HG02571 (cell line): ENCODE results near the gene DOCK8.
"Not testable (repeated sequence)": the region's sequence is repeated elsewhere in the genome, so short reads cannot be mapped to it uniquely, and the experiment has no call there.

Experiments used
- ATAC-seq: cut with Tn5 transposase; IDR thresholded peaks from one replicate; pipeline ENCODE4 v1.9.1; 2021; ENCODE audit warnings: mild to moderate bottlenecking, moderate library complexity; ENCODE audit not compliant: unreplicated experiment

Gene DOCK8

GRCh38 chr9:224582-225520 is 10.2 kb downstream of the DOCK8 start:
- no peak for ATAC-seq

- ATAC-seq: no peak
These were observed 13.2 kb downstream of the DOCK8 start for GRCh38 chr9:227860-228259.

GRCh38 chr9:228929-229695 is 14.4 kb downstream of the DOCK8 start:
- no peak for ATAC-seq

- ATAC-seq: not testable (repeated sequence)
These were observed 17.0 kb downstream of the DOCK8 start for GRCh38 chr9:231625-232024.

GRCh38 chr9:233708-234107 is 19.0 kb downstream of the DOCK8 start:
- ATAC-seq: not testable (repeated sequence)

- ATAC-seq: no peak
These were observed 22.6 kb downstream of the DOCK8 start for GRCh38 chr9:237141-237857.

GRCh38 chr9:237858-238345 is 23.2 kb downstream of the DOCK8 start:
- no peak for ATAC-seq

GRCh38 chr9:242461-243080 is 27.9 kb downstream of the DOCK8 start:
- ATAC-seq: no peak

- ATAC-seq: no peak
These were observed 33.8 kb downstream of the DOCK8 start for GRCh38 chr9:248278-248961.

GRCh38 chr9:249025-249424 is 34.4 kb downstream of the DOCK8 start:
- ATAC-seq: no peak

GRCh38 chr9:250039-250438 is 35.4 kb downstream of the DOCK8 start:
- ATAC-seq: no peak

- no peak for ATAC-seq
These were observed 36.0 kb downstream of the DOCK8 start for GRCh38 chr9:250625-251024.

GRCh38 chr9:251398-251797 is 36.7 kb downstream of the DOCK8 start:
- ATAC-seq: no peak

- ATAC-seq: no peak
These were observed 38.9 kb downstream of the DOCK8 start for GRCh38 chr9:253539-253938.

- no peak for ATAC-seq
These were observed 39.9 kb downstream of the DOCK8 start for GRCh38 chr9:254516-254915.

GRCh38 chr9:257957-258356 is 43.3 kb downstream of the DOCK8 start:
- ATAC-seq: no peak

- no peak for ATAC-seq
These were observed 45.0 kb downstream of the DOCK8 start for GRCh38 chr9:259405-260404.

- ATAC-seq: no peak
These were observed 49.6 kb downstream of the DOCK8 start for GRCh38 chr9:264231-264630.
